ENCODE data around the gene SMAD1. TPM values are rescaled to one million over a fixed set of nuclear protein-coding genes. Genes with fewer than 3 reads are reported as not detected.
"Not testable (repeated sequence)": the region's sequence is repeated elsewhere in the genome, so short reads cannot be mapped to it uniquely, and the experiment has no call there.

Gene SMAD1
- total RNA-seq, 2 experiments from 2014 or later = 0.67 to 0.92 TPM

DNA sequence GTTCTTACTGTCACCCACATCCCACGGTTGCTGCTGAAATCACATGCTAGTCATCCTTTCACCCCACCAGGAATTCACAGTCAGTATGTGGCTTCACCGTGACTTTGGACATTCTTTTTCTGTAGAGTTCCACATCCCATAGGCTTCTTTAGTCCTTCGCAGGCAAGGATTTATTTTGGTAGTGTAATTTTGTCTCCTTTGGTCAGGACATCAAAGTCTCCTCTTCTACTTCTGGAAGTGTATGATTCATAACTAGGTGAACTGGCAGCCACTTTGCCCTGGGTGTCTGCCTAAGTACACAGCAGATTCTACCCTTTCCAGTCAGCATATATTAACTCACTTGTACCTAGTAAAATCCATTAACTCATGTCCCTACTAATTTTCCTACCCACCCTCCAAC is 99.3 kb downstream of the SMAD1 start:
- TF ChIP-seq, protein P1, sequence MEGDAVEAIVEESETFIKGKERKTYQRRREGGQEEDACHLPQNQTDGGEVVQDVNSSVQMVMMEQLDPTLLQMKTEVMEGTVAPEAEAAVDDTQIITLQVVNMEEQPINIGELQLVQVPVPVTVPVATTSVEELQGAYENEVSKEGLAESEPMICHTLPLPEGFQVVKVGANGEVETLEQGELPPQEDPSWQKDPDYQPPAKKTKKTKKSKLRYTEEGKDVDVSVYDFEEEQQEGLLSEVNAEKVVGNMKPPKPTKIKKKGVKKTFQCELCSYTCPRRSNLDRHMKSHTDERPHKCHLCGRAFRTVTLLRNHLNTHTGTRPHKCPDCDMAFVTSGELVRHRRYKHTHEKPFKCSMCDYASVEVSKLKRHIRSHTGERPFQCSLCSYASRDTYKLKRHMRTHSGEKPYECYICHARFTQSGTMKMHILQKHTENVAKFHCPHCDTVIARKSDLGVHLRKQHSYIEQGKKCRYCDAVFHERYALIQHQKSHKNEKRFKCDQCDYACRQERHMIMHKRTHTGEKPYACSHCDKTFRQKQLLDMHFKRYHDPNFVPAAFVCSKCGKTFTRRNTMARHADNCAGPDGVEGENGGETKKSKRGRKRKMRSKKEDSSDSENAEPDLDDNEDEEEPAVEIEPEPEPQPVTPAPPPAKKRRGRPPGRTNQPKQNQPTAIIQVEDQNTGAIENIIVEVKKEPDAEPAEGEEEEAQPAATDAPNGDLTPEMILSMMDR (IDR thresholded peaks at IDR 0.05) = no peak
- Mint-ChIP-seq H3K4me1 (ENCODE audit: low read depth) (no peaks in the 10 kb centered on the region), H3K27ac (no peak overlapping the region), H3K4me3 (no peak overlapping the region), H3K36me3 (ENCODE audit: low read depth) (no peaks in the 10 kb centered on the region), H3K9me3 (peaks cover 7% of the 10 kb centered on the region), H3K27me3 (peaks cover 10% of the 10 kb centered on the region)
- no peak for DNase-seq
- ATAC-seq = no peak
- ChIA-PET POLR2A (no interaction called here), CTCF (interaction anchor here (1.2 kb wide), 1 partner anchor 36 kb away, joined by 3 read pairs; no protein-coding TSS in a partner anchor)
- intact Hi-C loops (cut with micrococcal nuclease) = no loop called here

DNA sequence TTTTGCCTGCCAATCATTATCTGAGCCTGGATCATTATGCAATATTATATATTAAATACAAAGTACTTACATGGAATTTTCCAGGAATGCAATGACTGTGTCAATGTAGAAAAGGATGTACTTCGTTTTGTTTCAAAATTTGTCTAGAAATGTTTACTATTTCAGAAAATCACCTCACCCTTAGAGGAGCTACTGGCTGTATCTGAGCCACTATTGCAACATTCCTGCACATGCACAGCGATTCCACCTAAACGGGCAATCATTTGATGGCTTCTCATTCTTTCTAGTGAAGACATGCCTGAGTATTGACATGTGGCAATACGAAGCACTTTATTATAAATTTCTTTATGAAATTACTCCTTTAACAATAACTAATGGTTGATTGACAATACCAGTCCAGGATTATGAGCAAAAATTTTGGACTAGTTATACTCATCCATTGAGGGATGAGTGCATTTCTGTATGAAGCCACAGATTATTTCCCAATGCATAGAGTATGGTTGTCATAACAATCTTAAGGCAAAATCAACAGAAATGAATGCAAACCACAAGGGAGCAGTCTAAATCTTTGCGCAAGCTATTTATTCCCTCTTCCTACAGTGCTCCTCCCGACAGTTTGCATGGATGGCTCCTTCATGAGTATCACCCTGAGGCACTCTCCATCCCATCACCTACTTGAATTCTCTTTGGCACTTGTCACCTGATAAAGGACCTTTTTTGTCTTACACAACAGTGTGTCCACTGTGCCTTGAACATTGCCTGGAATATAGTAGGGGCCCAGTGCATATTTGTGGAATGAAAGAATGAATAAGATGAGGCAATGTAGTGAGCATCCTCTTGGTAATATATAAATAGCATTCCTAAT is 101.8 kb downstream of the SMAD1 start:
- CTCF ChIA-PET = no interaction called here

DNA sequence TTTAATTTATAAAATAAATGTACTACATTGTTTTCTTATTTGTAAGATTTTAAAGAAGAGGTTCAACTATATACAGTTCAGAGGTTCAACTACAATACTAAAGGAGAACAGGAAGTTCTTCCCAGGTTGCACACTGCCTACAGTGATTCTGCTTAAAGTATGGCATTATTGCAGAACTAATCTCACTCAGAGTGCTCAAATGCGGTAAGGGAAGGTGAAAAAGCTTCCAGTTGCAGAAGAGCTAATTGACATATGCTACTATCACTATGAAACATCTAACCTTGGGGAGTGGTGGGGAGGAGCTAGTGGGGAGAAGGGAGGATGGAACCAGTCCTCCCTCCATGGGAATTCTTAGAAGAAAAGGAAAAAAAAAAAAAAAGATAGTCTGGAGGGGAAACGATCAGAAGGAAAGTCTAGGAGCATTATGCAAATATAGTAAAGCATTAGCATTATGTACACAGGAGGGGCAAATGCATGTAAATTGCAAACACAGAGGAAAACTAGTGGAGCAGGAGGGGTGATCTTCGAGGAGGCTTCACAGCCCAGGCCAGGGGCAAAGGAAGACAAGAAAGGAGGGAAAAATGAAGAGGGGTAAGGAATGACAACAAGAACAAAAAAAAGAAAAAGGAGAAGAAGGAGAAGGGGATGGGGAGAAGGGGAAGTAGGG is 105.6 kb downstream of the SMAD1 start:
- ChIA-PET CTCF (interaction anchor here (0.5 kb wide), 1 partner anchor 303 kb away, joined by 4 read pairs; no protein-coding TSS in a partner anchor), POLR2A (no interaction called here)
- TF ChIP-seq, protein P1 (IDR thresholded peaks at IDR 0.05) = no peak
- Mint-ChIP-seq H3K4me1 (ENCODE audit: low read depth) (no peaks in the 10 kb centered on the region), H3K27ac (no peak overlapping the region), H3K4me3 (no peak overlapping the region), H3K9me3 (peaks cover 2% of the 10 kb centered on the region), H3K27me3 (peaks cover 16% of the 10 kb centered on the region), H3K36me3 (ENCODE audit: low read depth) (no peaks in the 10 kb centered on the region)
- ATAC-seq (no peak), DNase-seq (no peak)
- intact Hi-C loops (cut with micrococcal nuclease) = no loop called here

More for the DNA sequence above, 101.8 kb downstream of the SMAD1 start:
- POLR2A ChIA-PET = no interaction called here
- Mint-ChIP-seq H3K36me3 (ENCODE audit: low read depth) (no peaks in the 10 kb centered on the region), H3K9me3 (peaks cover 7% of the 10 kb centered on the region), H3K27ac (no peak overlapping the region), H3K4me3 (no peak overlapping the region), H3K27me3 (peaks cover 9% of the 10 kb centered on the region), H3K4me1 (ENCODE audit: low read depth) (no peaks in the 10 kb centered on the region)
- TF ChIP-seq, protein P1 (IDR thresholded peaks at IDR 0.05) = no peak
- intact Hi-C loops (cut with micrococcal nuclease) = no loop called here
- DNase-seq (no peak), ATAC-seq (no peak)

DNA sequence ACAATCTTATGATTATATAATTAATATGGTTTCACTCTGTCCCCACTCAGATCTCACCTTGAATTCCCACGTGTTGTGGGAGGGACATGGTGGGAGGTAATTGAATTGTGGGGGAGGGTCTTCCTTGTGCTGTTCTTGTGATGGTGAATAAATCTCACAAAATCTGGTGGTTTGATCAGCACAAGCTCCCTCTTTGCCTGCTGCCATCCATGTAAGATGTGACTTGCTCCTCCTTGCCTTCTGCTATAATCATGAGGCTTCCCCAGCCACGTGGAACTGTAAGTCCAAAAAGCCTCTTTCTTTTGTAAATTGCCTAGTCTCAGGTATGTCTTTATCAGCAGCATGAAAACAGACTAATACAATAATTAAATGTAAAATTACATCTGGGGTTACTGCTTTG is 107.7 kb downstream of the SMAD1 start:
- intact Hi-C loops (cut with micrococcal nuclease); H3K36me3 Mint-ChIP-seq (ENCODE audit: low read depth); H3K4me1 Mint-ChIP-seq (ENCODE audit: low read depth); ATAC-seq; H3K27ac Mint-ChIP-seq; H3K4me3 Mint-ChIP-seq; DNase-seq; H3K9me3 Mint-ChIP-seq; POLR2A ChIA-PET; CTCF ChIA-PET: not testable (repeated sequence)
- peaks cover 15% of the 10 kb centered on the region for H3K27me3 Mint-ChIP-seq

DNA sequence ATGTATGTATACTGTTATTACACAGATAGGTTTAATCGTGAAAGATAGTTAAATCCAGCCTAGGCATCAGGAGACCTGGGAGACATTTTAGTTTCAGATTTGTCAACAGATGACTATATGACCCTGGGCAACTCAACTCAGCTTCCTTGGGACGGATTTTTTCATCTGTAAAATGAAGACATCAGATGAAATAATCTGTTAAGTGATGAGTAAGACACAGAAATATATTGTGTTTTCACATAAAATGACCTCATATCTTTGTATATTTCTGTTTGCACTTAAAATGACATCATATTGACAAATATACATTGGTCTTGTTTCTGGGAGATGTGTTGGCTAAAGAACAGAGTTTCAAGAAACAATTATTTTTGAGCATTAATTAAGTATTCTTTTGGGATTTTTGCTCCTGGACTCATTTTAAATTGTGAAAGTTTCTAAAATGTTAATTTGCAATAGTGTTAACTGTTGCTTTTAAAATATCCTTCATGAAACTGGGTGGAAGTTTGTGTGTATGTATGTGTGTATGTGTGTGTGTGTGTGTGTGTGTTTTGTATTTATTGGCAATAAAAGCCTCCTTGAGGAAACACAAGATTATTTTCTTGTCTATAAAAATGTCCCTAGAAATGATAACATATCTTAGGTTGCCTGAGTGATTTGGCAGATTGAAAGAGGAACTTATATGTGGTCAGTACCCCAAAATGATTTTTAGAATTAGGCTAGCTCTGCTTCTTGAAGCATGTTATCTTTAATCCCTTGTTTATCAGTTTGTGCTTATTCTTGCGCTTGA is 108.5 kb downstream of the SMAD1 start:
- peaks cover 2% of the 10 kb centered on the region for H3K9me3 Mint-ChIP-seq
- POLR2A ChIA-PET = no interaction called here
- no peaks in the 10 kb centered on the region for H3K4me1 Mint-ChIP-seq (ENCODE audit: low read depth)
- H3K27ac Mint-ChIP-seq = no peak overlapping the region
- peaks cover 17% of the 10 kb centered on the region for H3K27me3 Mint-ChIP-seq
- intact Hi-C loops (cut with micrococcal nuclease) = no loop called here
- CTCF ChIA-PET = no interaction called here
- TF ChIP-seq, protein P1 (IDR thresholded peaks at IDR 0.05) = no peak
- H3K4me3 Mint-ChIP-seq = no peak overlapping the region
- DNase-seq (no peak), ATAC-seq (no peak)
- H3K36me3 Mint-ChIP-seq (ENCODE audit: low read depth) = no peaks in the 10 kb centered on the region

Data from activated CD8-positive, alpha-beta T cell treated with anti-CD3 and anti-CD28 coated beads for 36 hours (primary cell).